Thyroid gland (tissue), 4 donors: ENCODE measurements around the gene EFNB3. TPM values are rescaled to one million over a fixed set of nuclear protein-coding genes. Genes with fewer than 3 reads are reported as not detected.

Experiments used
- DNase-seq, 2 donors: peaks; one replicate each; pipeline ENCODE4 v3.0.0-alpha.2; 2019
- H3K27ac ChIP-seq, 3 donors: fragments of 200-600 bp; sonication (generic); 1 replicate in 2 of 3; 2 replicates in 1 of 3; pipeline ENCODE4 v1.5.1; 2016 to 2019; ENCODE audit warnings: mild to moderate bottlenecking in 1 of 3, moderate library complexity in 1 of 3
- H3K27me3 ChIP-seq: fragments of 200-600 bp; sonication (generic); one replicate; pipeline ENCODE4 v1.5.1; 2019
- H3K36me3 ChIP-seq, 2 donors: fragments of 200-600 bp; sonication (generic); one replicate each; pipeline ENCODE4 v1.5.1; 2016 to 2019
- H3K4me1 ChIP-seq, 2 donors: fragments of 200-600 bp; sonication (generic); one replicate each; pipeline ENCODE4 v1.5.1; 2017 to 2019
- H3K4me3 ChIP-seq, 3 donors: fragments of 200-600 bp; sonication (generic); replicated peaks in 1 of 3; 1 replicate in 2 of 3; 2 replicates in 1 of 3; pipeline ENCODE4 v1.5.1; 2016; ENCODE audit warnings: mild to moderate bottlenecking in 1 of 3
- H3K9me3 ChIP-seq: fragments of 200-600 bp; sonication (generic); one replicate; pipeline ENCODE4 v1.5.1; 2017
- POLR2A ChIP-seq, 2 donors: fragments of 450-650 bp; IDR thresholded peaks; one replicate each; pipeline ENCODE4 v1.6.1; 2017; ENCODE audit warnings: antibody characterized with exemption in 2 of 2, mild to moderate bottlenecking in 2 of 2, moderate library complexity in 1 of 2
- WGBS, 2 donors: methylation state at CpG; one replicate each; pipeline ENCODE4 v1.1.5; 2017; 5-methylcytosine and 5-hydroxymethylcytosine counted together
- intact Hi-C: fragments of 100-400 bp; cut with DNase I; formaldehyde crosslinking; loops from one replicate; pipeline ENCODE4 v1.15.1; 2023
- total RNA-seq, 4 donors: library from RNA; depleted of rRNA; stranded (reverse); fragments of >200 nt; gene quantifications; one replicate each; pipeline ENCODE4 v1.2.3, GENCODE V29; 2016
- TF ChIP-seq, protein P1 (sequence below), 6 experiments: fragments of 200-600 bp in 3 of 6; fragments of 450-650 bp in 3 of 6; sonication (generic) in 3 of 6; IDR thresholded peaks; one replicate each; pipeline ENCODE4 v1.5.1; 2016 to 2019; ENCODE audit warnings: antibody characterized with exemption in 6 of 6, mild to moderate bottlenecking in 2 of 6, inconsistent platforms in 1 of 6, moderate library complexity in 1 of 6

Gene EFNB3
- total RNA-seq, 4 donors from 2014 or later, result 0.27 to 0.38 (median 0.33) TPM; not detected in 1

DNA sequence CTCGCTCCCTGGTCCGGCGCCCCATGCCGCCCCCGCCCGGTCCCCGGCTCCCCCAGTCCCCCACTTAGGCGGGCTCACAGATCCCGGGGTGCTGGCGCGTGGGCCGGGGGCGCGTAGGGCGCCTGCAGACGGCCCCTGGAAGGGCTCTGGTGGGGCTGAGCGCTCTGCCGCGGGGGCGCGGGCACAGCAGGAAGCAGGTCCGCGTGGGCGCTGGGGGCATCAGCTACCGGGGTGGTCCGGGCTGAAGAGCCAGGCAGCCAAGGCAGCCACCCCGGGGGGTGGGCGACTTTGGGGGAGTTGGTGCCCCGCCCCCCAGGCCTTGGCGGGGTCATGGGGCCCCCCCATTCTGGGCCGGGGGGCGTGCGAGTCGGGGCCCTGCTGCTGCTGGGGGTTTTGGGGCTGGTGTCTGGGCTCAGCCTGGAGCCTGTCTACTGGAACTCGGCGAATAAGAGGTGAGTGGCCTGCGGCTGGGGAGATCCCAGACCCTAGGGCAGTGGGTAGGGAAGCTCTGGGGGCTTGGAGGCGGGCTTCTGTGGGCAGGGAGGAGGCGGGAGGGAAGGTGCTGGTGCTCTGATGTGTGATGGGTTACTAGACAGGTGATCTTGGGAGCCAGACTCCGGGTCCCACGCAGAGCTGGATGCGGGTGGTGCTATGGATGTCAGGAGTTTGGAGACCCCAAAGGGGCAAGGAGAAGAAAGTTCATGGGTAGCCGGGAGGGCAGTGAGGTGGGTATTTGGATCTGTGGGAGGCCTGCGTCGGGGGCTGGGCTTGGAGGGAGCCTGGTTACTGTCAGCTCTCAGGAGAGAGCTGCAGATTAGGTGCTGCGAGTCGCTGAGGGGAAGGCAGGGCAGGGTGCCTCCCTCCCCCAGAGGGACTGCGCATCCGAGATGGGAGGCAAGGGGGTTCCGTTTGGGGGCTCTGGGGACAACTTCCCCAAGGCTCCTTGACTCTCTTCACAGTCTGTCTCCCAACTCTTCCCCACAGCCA lies 560 bp downstream of the EFNB3 start:
- WGBS, 2 donors, result 9 to 12% methylated on average over 20 to 22 of the region's 50 CpGs
- H3K9me3 ChIP-seq, result no peaks in the 10 kb centered on the region
- peaks cover 0 to 4% of the 10 kb centered on the region in 2 donors for H3K36me3 ChIP-seq
- DNase-seq, result no peak
- peaks cover 9 to 12% of the 10 kb centered on the region in 2 donors for H3K4me1 ChIP-seq
- TF ChIP-seq, protein P1, sequence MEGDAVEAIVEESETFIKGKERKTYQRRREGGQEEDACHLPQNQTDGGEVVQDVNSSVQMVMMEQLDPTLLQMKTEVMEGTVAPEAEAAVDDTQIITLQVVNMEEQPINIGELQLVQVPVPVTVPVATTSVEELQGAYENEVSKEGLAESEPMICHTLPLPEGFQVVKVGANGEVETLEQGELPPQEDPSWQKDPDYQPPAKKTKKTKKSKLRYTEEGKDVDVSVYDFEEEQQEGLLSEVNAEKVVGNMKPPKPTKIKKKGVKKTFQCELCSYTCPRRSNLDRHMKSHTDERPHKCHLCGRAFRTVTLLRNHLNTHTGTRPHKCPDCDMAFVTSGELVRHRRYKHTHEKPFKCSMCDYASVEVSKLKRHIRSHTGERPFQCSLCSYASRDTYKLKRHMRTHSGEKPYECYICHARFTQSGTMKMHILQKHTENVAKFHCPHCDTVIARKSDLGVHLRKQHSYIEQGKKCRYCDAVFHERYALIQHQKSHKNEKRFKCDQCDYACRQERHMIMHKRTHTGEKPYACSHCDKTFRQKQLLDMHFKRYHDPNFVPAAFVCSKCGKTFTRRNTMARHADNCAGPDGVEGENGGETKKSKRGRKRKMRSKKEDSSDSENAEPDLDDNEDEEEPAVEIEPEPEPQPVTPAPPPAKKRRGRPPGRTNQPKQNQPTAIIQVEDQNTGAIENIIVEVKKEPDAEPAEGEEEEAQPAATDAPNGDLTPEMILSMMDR (IDR thresholded peaks at IDR 0.05), result no peak
- no peak for TF ChIP-seq POLR2A (IDR thresholded peaks at IDR 0.05)
- H3K27ac ChIP-seq, result no peak overlapping the region
- H3K27me3 ChIP-seq, result peaks cover 8% of the 10 kb centered on the region
- intact Hi-C loops, result no loop called here
- H3K4me3 ChIP-seq, result peak overlapping the region in 1 of 3 donors; percentile 23

DNA sequence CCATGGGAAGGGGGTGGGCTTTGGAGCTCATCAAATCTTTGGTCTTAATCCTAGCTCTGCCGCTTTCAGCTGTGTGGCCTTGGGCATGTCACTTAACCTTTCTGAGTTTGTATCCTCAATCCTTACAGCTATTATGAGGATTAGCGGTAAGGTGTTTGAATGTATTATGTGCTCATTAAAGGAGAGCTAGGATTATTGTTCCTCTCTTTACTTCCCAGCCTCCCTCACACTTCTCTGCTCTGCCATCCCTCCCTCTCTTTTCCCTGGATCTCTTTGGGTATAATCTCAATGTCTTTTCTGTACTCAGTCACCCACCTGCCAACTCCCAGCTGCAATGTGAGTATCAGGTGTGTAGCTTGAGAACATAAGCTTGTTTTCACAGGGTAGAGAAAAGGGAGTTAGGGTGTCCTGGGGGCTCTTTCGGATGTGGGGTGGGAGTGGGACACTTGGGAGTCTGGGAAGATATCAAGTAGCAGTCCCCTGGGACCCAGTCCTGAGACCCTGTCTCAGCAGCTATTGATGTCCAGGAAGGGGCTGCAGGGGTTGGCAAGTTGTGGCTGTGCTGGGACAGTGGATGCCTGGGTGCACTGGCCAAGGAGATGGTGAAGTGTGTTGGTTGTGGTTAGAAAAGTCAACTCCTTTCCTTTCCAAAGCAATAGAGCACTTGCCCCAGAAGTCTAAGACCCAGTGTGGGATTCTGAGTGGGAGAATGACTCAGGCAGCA lies 1.8 kb downstream of the EFNB3 start:
- H3K4me3 ChIP-seq, result no peak overlapping the region
- WGBS, 2 donors, result 94% methylated on average over 3 of the region's 3 CpGs
- intact Hi-C loops, result no loop called here
- TF ChIP-seq, protein P1 (IDR thresholded peaks at IDR 0.05), result no peak
- TF ChIP-seq POLR2A (IDR thresholded peaks at IDR 0.05), result no peak
- no peak for DNase-seq
- no peak overlapping the region for H3K27ac ChIP-seq
- H3K27me3 ChIP-seq, result peaks cover 8% of the 10 kb centered on the region
- no peaks in the 10 kb centered on the region for H3K9me3 ChIP-seq
- H3K4me1 ChIP-seq, result peaks cover 9 to 12% of the 10 kb centered on the region in 2 donors
- H3K36me3 ChIP-seq, result no peaks in the 10 kb centered on the region

DNA sequence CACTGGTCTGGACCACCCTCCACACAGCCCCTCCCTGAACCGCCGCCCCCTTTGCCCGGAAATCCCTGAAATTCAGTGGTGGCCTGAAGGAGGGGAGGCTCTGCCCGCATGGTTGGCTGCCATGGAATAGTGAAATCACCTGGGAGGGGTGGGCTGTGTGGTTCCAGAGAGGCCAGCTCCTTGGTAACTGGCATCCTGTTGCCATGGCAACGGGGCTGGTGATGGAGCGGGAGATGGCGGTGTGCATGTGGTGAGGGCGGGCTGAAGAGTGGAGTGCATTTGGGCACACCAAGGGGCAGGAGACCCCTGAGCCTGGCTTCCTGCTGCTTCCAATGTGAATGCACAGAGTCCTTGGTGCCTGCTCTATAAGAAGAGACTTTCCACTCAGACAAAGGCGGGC lies 2.4 kb downstream of the EFNB3 start:
- Histone ChIP-seq H3K36me3 (no peaks in the 10 kb centered on the region), H3K4me3 (no peak overlapping the region), H3K4me1 (peaks cover 9 to 12% of the 10 kb centered on the region in 2 donors), H3K27ac (no peak overlapping the region), H3K27me3 (peaks cover 8% of the 10 kb centered on the region), H3K9me3 (no peaks in the 10 kb centered on the region)
- DNase-seq, result no peak
- TF ChIP-seq POLR2A (IDR thresholded peaks at IDR 0.05), result no peak
- TF ChIP-seq, protein P1 (IDR thresholded peaks at IDR 0.05), result no peak
- intact Hi-C loops, result no loop called here
- WGBS, 2 donors, result 84% methylated on average over 9 of the region's 9 CpGs

DNA sequence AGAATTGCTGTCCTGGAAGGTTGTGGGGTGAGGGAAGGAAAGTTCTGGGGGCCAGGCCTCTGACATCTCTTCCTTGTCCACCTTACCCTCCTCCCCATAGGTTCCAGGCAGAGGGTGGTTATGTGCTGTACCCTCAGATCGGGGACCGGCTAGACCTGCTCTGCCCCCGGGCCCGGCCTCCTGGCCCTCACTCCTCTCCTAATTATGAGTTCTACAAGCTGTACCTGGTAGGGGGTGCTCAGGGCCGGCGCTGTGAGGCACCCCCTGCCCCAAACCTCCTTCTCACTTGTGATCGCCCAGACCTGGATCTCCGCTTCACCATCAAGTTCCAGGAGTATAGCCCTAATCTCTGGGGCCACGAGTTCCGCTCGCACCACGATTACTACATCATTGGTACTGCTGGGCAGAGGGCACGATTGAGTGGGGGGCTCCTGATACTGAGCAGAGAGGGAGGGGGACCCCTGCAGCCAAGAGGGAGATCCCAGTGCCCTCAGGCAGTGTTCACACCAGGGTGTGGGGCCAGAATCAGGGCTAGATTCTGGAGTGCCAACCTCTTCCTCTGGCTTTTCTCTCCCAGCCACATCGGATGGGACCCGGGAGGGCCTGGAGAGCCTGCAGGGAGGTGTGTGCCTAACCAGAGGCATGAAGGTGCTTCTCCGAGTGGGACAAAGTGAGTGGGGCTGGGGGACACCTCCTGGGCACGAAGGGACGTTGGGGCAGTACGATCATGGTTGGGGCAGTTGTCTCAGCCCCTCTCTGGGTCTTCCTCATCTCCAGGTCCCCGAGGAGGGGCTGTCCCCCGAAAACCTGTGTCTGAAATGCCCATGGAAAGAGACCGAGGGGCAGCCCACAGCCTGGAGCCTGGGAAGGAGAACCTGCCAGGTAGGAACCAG lies 3.1 kb downstream of the EFNB3 start:
- intact Hi-C loops, result no loop called here
- no peak for TF ChIP-seq POLR2A (IDR thresholded peaks at IDR 0.05)
- TF ChIP-seq, protein P1 (IDR thresholded peaks at IDR 0.05), result no peak
- no peak overlapping the region for H3K27ac ChIP-seq
- DNase-seq, result no peak
- H3K4me1 ChIP-seq, result peaks cover 9 to 12% of the 10 kb centered on the region in 2 donors
- H3K4me3 ChIP-seq, result no peak overlapping the region
- 87 to 88% methylated on average over 20 of the region's 22 CpGs for WGBS, 2 donors
- no peaks in the 10 kb centered on the region for H3K9me3 ChIP-seq
- H3K27me3 ChIP-seq, result peaks cover 8% of the 10 kb centered on the region
- H3K36me3 ChIP-seq, result no peaks in the 10 kb centered on the region
